ENCODE data around the gene LRCH1.

GRCh38 chr13:46595885-46596275 lies 42.9 kb downstream of the LRCH1 start:
- TF ChIP-seq CTCF (conservative IDR thresholded peaks at IDR 0.05) (no peak), EZH2 (IDR thresholded peaks at IDR 0.05; ENCODE audit: low read depth) (no peak)

All from PC-9 (cell line).